GM12872 (cell line): ENCODE data around the gene RIPK4.

Experiments used
- CTCF ChIP-seq: IDR thresholded peaks from 3 replicates; pipeline ENCODE4 v1.5.1; 2011; ENCODE audit warnings: low read depth, mild to moderate bottlenecking, low read length, moderate library complexity; ENCODE audit not compliant: insufficient read depth

RIPK4 gene

GRCh38 chr21:41792711-41793110, 25.9 kb upstream of the RIPK4 start:
- TF ChIP-seq CTCF: no peak

- no peak for TF ChIP-seq CTCF
Measured at GRCh38 chr21:41786509-41786987, 19.7 kb upstream of the RIPK4 start.

GRCh38 chr21:41784456-41785102, 17.7 kb upstream of the RIPK4 start:
- no peak for TF ChIP-seq CTCF

GRCh38 chr21:41783476-41784180, 16.8 kb upstream of the RIPK4 start:
- no peak for TF ChIP-seq CTCF

- TF ChIP-seq CTCF: no peak
Measured at GRCh38 chr21:41781050-41781410, 14.2 kb upstream of the RIPK4 start.

- no peak for TF ChIP-seq CTCF
Measured at GRCh38 chr21:41780337-41781049, 13.6 kb upstream of the RIPK4 start.

- no peak for TF ChIP-seq CTCF
Measured at GRCh38 chr21:41779659-41780058, 12.8 kb upstream of the RIPK4 start.
